Chondrocyte (in vitro differentiated cells): ENCODE measurements around the gene MDM1. TPM values are rescaled to one million over a fixed set of nuclear protein-coding genes. Genes with fewer than 3 reads are reported as not detected.

ENCODE experiments used
- DNase-seq: peaks from one replicate; pipeline ENCODE4 v3.0.0; 2021; ENCODE audit warnings: mixed read lengths, low spot score
- H3K27ac Mint-ChIP-seq: one replicate; pipeline ENCODE4 v1.8.0; 2021; ENCODE audit warnings: mild to moderate bottlenecking, moderate library complexity, mixed read lengths; ENCODE audit not compliant: unreplicated experiment
- H3K27me3 Mint-ChIP-seq: 2 replicates; pipeline ENCODE4 v1.8.0; 2021; ENCODE audit warnings: low read depth, mixed read lengths
- H3K36me3 Mint-ChIP-seq: 2 replicates; pipeline ENCODE4 v1.8.0; 2021; ENCODE audit warnings: low read depth, mixed read lengths
- H3K4me1 Mint-ChIP-seq: 2 replicates; pipeline ENCODE4 v1.8.0; 2021; ENCODE audit warnings: low read depth, mild to moderate bottlenecking, mixed read lengths
- H3K4me3 Mint-ChIP-seq: one replicate; pipeline ENCODE4 v1.8.0; 2021; ENCODE audit warnings: mild to moderate bottlenecking, moderate library complexity, mixed read lengths; ENCODE audit not compliant: unreplicated experiment
- H3K9me3 Mint-ChIP-seq: 2 replicates; pipeline ENCODE4 v1.8.0; 2021; ENCODE audit warnings: low read depth, mixed read lengths
- CTCF ChIP-seq: fragments of 200-600 bp; sonication (generic); IDR thresholded peaks from 2 replicates; pipeline ENCODE4 v1.5.0; 2021; ENCODE audit warnings: antibody characterized with exemption, mild to moderate bottlenecking, moderate library complexity
- total RNA-seq: library from RNA; stranded (reverse); gene quantifications from 3 replicates; pipeline ENCODE4 v1.2.1, GENCODE V29; 2021

The MDM1 gene
- total RNA-seq, 1 donor from 2014 or later, result 9.5 TPM

GRCh38 chr12:68304626-68305025 lies 27.5 kb downstream of the MDM1 start:
- no peak for TF ChIP-seq CTCF
- Mint-ChIP-seq H3K9me3 (peaks cover 13% of the 10 kb centered on the region), H3K27me3 (no peaks in the 10 kb centered on the region), H3K4me3 (no peak overlapping the region), H3K36me3 (peaks cover 29% of the 10 kb centered on the region), H3K4me1 (peaks cover 15% of the 10 kb centered on the region), H3K27ac (no peak overlapping the region)
- DNase-seq, result no peak

GRCh38 chr12:68303850-68304249 lies 28.3 kb downstream of the MDM1 start:
- TF ChIP-seq CTCF, result no peak
- no peak for DNase-seq
- no peaks in the 10 kb centered on the region for H3K27me3 Mint-ChIP-seq
- peaks cover 34% of the 10 kb centered on the region for H3K36me3 Mint-ChIP-seq
- H3K9me3 Mint-ChIP-seq, result peaks cover 20% of the 10 kb centered on the region
- no peak overlapping the region for H3K4me3 Mint-ChIP-seq
- peaks cover 15% of the 10 kb centered on the region for H3K4me1 Mint-ChIP-seq
- peak overlapping the region; percentile 60 for H3K27ac Mint-ChIP-seq

- Mint-ChIP-seq H3K36me3 (peaks cover 36% of the 10 kb centered on the region), H3K4me3 (no peak overlapping the region), H3K9me3 (peaks cover 20% of the 10 kb centered on the region), H3K27me3 (no peaks in the 10 kb centered on the region), H3K27ac (no peak overlapping the region), H3K4me1 (peaks cover 19% of the 10 kb centered on the region)
- no peak for DNase-seq
- TF ChIP-seq CTCF, result no peak
Measured at GRCh38 chr12:68297929-68298328, 34.2 kb downstream of the MDM1 start.

GRCh38 chr12:68294251-68294650 lies 37.9 kb downstream of the MDM1 start:
- Mint-ChIP-seq H3K4me3 (no peak overlapping the region), H3K9me3 (peaks cover 3% of the 10 kb centered on the region), H3K4me1 (peaks cover 19% of the 10 kb centered on the region), H3K27me3 (no peaks in the 10 kb centered on the region), H3K36me3 (peaks cover 10% of the 10 kb centered on the region), H3K27ac (no peak overlapping the region)
- no peak for TF ChIP-seq CTCF
- no peak for DNase-seq

GRCh38 chr12:68293347-68293746 lies 38.8 kb downstream of the MDM1 start:
- H3K27me3 Mint-ChIP-seq, result no peaks in the 10 kb centered on the region
- no peak for DNase-seq
- no peaks in the 10 kb centered on the region for H3K9me3 Mint-ChIP-seq
- H3K27ac Mint-ChIP-seq, result no peak overlapping the region
- no peak for TF ChIP-seq CTCF
- peaks cover 19% of the 10 kb centered on the region for H3K4me1 Mint-ChIP-seq
- H3K36me3 Mint-ChIP-seq, result peaks cover 7% of the 10 kb centered on the region
- H3K4me3 Mint-ChIP-seq, result no peak overlapping the region
